Stimulated activated memory B cell treated with anti-CD40 and anti-IgM and Interleukin-4, amounts not matched to agents 10 μg/mL and 1 μg/mL and 100 μg/mL, for 72 hours (primary cell): ENCODE results near the gene DNM3.
"Not testable (repeated sequence)": the region's sequence is repeated elsewhere in the genome, so short reads cannot be mapped to it uniquely, and the experiment has no call there.

Source experiments
- ATAC-seq: fragments of 150-1000 bp; cut with Tn5 transposase; 2 replicates; pipeline ENCODE4 v1.10.0; 2021
- H3K27ac Mint-ChIP-seq: one replicate; pipeline ENCODE4 v1.8.0; 2022; ENCODE audit warnings: mild to moderate bottlenecking, mixed read lengths
- H3K27me3 Mint-ChIP-seq: one replicate; pipeline ENCODE4 v1.8.0; 2022; ENCODE audit warnings: mixed read lengths
- H3K36me3 Mint-ChIP-seq: one replicate; pipeline ENCODE4 v1.8.0; 2022; ENCODE audit warnings: mixed read lengths
- H3K4me1 Mint-ChIP-seq: one replicate; pipeline ENCODE4 v1.8.0; 2022; ENCODE audit warnings: mixed read lengths
- H3K4me3 Mint-ChIP-seq: one replicate; pipeline ENCODE4 v1.8.0; 2022; ENCODE audit warnings: mild to moderate bottlenecking, moderate library complexity, mixed read lengths
- H3K9me3 Mint-ChIP-seq: one replicate; pipeline ENCODE4 v1.8.0; 2022; ENCODE audit warnings: mixed read lengths

DNM3 gene

GRCh38 chr1:172024516-172024915, 183.2 kb downstream of the DNM3 start:
- peaks cover 22% of the 10 kb centered on the region for H3K27me3 Mint-ChIP-seq
- no peak for ATAC-seq
- no peaks in the 10 kb centered on the region for H3K9me3 Mint-ChIP-seq
- H3K4me1 Mint-ChIP-seq, result no peaks in the 10 kb centered on the region
- no peaks in the 10 kb centered on the region for H3K36me3 Mint-ChIP-seq
- no peak overlapping the region for H3K4me3 Mint-ChIP-seq
- no peak overlapping the region for H3K27ac Mint-ChIP-seq

GRCh38 chr1:172024944-172025738, 183.8 kb downstream of the DNM3 start:
- not testable (repeated sequence) for H3K4me3 Mint-ChIP-seq, H3K9me3 Mint-ChIP-seq, ATAC-seq, H3K4me1 Mint-ChIP-seq, H3K36me3 Mint-ChIP-seq, H3K27ac Mint-ChIP-seq
- H3K27me3 Mint-ChIP-seq, result peaks cover 16% of the 10 kb centered on the region

DNA sequence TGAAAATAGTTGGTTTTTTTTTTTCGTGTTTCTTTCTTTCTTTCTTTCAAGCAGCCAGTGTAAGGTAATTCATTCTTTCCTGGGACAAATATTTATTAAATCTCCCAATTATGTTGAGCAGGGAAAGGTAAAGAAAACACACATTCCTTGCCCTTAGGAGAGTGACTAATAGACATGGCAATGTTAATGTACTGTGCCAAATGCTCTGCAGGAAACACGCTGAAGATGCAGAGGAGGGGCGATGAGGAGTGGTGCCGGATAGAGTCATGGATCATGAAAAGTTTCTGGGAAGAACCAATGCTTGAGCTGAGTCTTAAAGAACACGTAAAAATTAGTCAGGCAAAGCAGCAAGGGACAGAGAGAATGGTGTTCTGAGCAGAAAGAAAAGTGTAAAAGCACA, 199.2 kb downstream of the DNM3 start:
- Mint-ChIP-seq H3K4me1 (no peaks in the 10 kb centered on the region), H3K9me3 (peaks cover 4% of the 10 kb centered on the region), H3K36me3 (peaks cover 23% of the 10 kb centered on the region), H3K4me3 (no peak overlapping the region), H3K27ac (no peak overlapping the region), H3K27me3 (no peaks in the 10 kb centered on the region)
- no peak for ATAC-seq

DNA sequence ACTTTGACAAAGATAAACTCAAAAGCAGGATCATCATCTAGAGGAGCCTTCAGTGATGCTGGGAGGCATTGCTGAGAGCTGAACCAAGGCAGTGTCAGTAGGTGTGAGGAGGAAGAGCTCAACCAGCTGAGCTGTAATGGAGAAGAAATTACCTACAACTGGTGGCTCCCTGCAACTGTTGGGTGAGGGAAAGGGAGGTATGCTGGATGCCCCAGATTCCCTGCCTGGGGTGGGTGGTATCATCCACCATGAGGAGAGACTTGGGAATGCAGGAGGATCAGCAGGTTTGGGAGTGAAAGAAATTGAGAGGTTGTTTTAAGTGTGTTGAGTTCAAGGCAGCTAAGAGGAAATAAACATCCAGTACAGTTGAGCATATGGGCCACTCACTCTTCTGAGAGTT, 199.8 kb downstream of the DNM3 start:
- no peaks in the 10 kb centered on the region for H3K27me3 Mint-ChIP-seq
- H3K27ac Mint-ChIP-seq, result no peak overlapping the region
- ATAC-seq, result no peak
- H3K4me1 Mint-ChIP-seq, result no peaks in the 10 kb centered on the region
- H3K9me3 Mint-ChIP-seq, result peaks cover 4% of the 10 kb centered on the region
- peaks cover 21% of the 10 kb centered on the region for H3K36me3 Mint-ChIP-seq
- no peak overlapping the region for H3K4me3 Mint-ChIP-seq

DNA sequence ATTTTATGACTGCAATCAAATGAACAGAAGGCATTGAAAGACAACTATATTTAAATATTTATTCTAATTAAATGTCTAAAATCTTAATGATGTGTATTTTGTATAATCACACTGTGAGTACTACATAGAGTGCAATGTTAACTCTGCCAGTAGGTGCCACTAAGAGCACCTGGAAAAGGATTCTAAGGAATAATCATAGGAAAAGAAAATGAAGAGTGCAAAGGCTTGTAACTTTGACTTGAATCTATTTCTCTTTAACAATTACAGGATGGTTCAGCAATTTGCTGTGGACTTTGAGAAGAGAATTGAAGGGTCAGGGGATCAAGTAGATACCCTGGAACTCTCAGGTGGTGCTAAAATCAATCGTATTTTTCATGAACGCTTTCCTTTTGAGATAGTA, 200.4 kb downstream of the DNM3 start:
- Mint-ChIP-seq H3K36me3 (peaks cover 21% of the 10 kb centered on the region), H3K4me3 (no peak overlapping the region), H3K4me1 (no peaks in the 10 kb centered on the region), H3K27ac (no peak overlapping the region), H3K9me3 (peaks cover 4% of the 10 kb centered on the region), H3K27me3 (no peaks in the 10 kb centered on the region)
- ATAC-seq, result no peak

DNA sequence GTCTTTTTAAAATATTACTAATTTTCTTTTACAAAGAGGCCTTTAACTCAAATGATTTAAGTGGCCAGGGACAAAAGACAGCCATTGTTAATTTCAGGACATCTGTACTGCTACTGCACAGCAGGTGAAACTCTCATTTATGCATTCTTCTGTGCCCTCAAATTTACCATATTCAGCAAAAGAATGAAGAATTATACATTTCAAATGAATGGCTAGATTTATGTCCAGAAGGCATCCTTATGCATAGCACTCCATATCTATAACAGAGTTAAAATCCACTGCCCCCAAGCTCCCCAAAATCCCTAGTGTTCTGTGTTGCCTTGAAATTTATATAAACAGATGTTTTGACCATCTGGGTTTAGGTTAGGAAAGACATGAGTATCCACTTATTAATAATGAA, 202.6 kb downstream of the DNM3 start:
- Mint-ChIP-seq H3K27me3 (no peaks in the 10 kb centered on the region), H3K4me3 (no peak overlapping the region), H3K4me1 (no peaks in the 10 kb centered on the region), H3K36me3 (peaks cover 20% of the 10 kb centered on the region), H3K9me3 (peaks cover 4% of the 10 kb centered on the region), H3K27ac (no peak overlapping the region)
- ATAC-seq, result no peak

GRCh38 chr1:172051898-172052297, 210.6 kb downstream of the DNM3 start:
- no peaks in the 10 kb centered on the region for H3K27me3 Mint-ChIP-seq
- H3K27ac Mint-ChIP-seq, result no peak overlapping the region
- no peak for ATAC-seq
- H3K9me3 Mint-ChIP-seq, result no peaks in the 10 kb centered on the region
- H3K4me1 Mint-ChIP-seq, result no peaks in the 10 kb centered on the region
- no peak overlapping the region for H3K4me3 Mint-ChIP-seq
- H3K36me3 Mint-ChIP-seq, result no peaks in the 10 kb centered on the region

- no peaks in the 10 kb centered on the region for H3K27me3 Mint-ChIP-seq
- no peak overlapping the region for H3K4me3 Mint-ChIP-seq
- no peaks in the 10 kb centered on the region for H3K4me1 Mint-ChIP-seq
- H3K9me3 Mint-ChIP-seq, result no peaks in the 10 kb centered on the region
- no peaks in the 10 kb centered on the region for H3K36me3 Mint-ChIP-seq
- H3K27ac Mint-ChIP-seq, result no peak overlapping the region
- no peak for ATAC-seq
Measured at GRCh38 chr1:172054172-172054571, 212.9 kb downstream of the DNM3 start.

DNA sequence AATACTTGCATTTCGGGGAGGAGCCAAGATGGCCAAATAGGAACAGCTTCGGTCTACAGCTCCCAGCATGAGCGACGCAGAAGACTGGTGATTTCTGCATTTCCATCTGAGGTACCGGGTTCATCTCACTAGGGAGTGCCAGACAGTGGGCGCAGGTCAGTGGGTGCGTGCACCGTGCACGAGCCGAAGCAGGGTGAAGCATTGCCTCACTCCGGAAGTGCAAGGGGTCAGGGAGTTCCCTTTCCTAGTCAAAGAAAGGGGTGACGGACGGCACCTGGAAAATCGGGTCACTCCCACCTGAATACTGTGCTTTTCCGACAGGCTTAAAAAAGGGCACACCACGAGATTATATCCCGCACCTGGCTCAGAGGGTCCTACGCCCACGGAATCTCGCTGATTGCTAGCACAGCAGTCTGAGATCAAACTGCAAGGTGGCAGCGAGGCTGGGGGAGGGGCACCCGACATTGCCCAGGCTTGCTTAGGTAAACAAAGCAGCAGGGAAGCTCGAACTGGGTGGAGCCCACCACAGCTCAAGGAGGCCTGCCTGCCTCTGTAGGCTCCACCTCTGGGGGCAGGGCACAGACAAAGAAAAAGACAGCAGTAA, 214.6 kb downstream of the DNM3 start:
- H3K27ac Mint-ChIP-seq, H3K36me3 Mint-ChIP-seq, ATAC-seq, H3K4me3 Mint-ChIP-seq, H3K9me3 Mint-ChIP-seq, H3K4me1 Mint-ChIP-seq, H3K27me3 Mint-ChIP-seq: not testable (repeated sequence)

DNA sequence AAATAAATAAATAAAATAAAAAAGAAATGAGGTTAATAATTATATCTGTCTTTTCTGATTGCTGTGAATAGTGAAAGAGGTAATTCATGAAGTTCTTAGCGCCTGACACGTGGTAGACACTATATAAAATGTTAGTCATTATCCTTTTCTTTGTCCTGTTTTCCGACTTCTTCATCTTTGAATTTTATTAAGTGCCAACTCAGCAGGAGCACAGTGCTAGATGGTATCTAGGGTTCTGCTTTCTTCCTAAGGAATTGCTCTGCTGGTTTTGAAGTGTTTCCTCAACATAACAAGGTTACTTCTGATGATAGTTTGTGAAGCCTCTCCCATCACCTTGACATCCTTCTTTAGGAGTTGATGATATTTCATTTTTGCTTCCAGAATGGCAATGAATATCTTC, 227.0 kb downstream of the DNM3 start:
- no peak overlapping the region for H3K27ac Mint-ChIP-seq
- no peaks in the 10 kb centered on the region for H3K36me3 Mint-ChIP-seq
- no peaks in the 10 kb centered on the region for H3K27me3 Mint-ChIP-seq
- no peaks in the 10 kb centered on the region for H3K9me3 Mint-ChIP-seq
- H3K4me1 Mint-ChIP-seq, result no peaks in the 10 kb centered on the region
- ATAC-seq, result no peak
- no peak overlapping the region for H3K4me3 Mint-ChIP-seq

DNA sequence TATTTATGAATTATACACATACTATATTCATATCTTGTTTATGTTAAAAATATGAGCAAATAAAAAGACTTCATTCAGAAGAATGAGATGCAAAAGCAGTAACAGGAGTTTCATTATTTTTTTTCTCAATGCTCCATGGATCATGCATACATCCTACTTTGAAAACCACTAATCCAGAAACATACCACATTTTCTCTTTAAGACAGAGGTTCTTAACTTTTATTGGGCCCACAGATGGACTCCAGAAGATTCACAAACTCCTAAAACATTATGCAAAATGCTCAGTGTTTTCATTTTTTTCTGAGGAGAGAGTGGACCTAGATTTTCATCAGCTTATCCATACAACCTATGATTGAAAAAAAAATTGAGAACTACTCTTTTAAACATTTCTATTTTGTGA, 227.8 kb downstream of the DNM3 start:
- no peaks in the 10 kb centered on the region for H3K4me1 Mint-ChIP-seq
- no peaks in the 10 kb centered on the region for H3K9me3 Mint-ChIP-seq
- no peaks in the 10 kb centered on the region for H3K27me3 Mint-ChIP-seq
- H3K27ac Mint-ChIP-seq, result no peak overlapping the region
- ATAC-seq, result no peak
- H3K36me3 Mint-ChIP-seq, result no peaks in the 10 kb centered on the region
- no peak overlapping the region for H3K4me3 Mint-ChIP-seq

DNA sequence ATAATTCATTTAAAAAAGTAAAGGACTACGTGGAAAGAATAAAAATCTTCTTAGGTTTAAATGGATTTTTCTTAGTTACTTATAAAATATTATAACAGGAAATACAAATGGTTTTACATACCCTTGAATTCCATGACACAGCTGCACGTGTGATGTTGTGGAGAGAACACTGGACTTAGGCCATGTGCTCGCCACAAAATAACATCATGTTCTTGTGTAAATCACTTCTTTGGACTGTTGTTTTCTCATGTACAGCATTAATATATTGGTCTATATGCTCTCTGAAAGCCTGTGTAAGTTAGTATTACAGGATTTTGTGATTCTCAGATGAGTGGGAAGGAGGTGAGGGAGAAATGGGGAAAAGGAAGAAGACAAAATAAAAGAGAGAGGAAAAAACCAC, 228.2 kb downstream of the DNM3 start:
- no peak for ATAC-seq
- Mint-ChIP-seq H3K4me1 (no peaks in the 10 kb centered on the region), H3K27ac (no peak overlapping the region), H3K9me3 (no peaks in the 10 kb centered on the region), H3K4me3 (no peak overlapping the region), H3K36me3 (no peaks in the 10 kb centered on the region), H3K27me3 (no peaks in the 10 kb centered on the region)

DNA sequence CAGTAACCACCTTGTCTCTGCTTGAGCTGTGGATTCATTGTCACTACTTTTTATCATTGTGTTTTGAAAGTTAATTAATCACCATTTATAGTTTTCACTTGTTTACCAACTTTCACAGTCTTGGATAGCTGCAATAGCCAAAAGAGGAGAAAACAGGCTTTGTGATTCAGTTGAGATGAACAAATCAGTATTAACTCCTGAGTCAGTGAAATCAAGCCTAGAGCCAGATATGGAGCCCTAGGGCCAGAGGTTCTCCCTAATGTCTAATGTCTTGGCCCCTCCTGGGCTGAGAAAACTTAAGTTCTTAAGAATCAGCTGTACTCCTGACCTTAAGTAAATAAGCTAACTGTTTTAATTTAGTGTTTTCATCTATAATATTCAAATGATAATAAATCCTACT, 228.8 kb downstream of the DNM3 start:
- no peak for ATAC-seq

GRCh38 chr1:172071746-172072145, 230.4 kb downstream of the DNM3 start:
- H3K9me3 Mint-ChIP-seq, result peaks cover 2% of the 10 kb centered on the region
- no peaks in the 10 kb centered on the region for H3K36me3 Mint-ChIP-seq
- H3K4me1 Mint-ChIP-seq, result no peaks in the 10 kb centered on the region
- H3K4me3 Mint-ChIP-seq, result no peak overlapping the region
- H3K27me3 Mint-ChIP-seq, result no peaks in the 10 kb centered on the region
- no peak for ATAC-seq
- no peak overlapping the region for H3K27ac Mint-ChIP-seq

More for the DNA sequence above, 228.8 kb downstream of the DNM3 start:
- H3K4me1 Mint-ChIP-seq, result no peaks in the 10 kb centered on the region
- H3K27ac Mint-ChIP-seq, result no peak overlapping the region
- H3K27me3 Mint-ChIP-seq, result no peaks in the 10 kb centered on the region
- peaks cover 2% of the 10 kb centered on the region for H3K9me3 Mint-ChIP-seq
- H3K36me3 Mint-ChIP-seq, result no peaks in the 10 kb centered on the region
- H3K4me3 Mint-ChIP-seq, result no peak overlapping the region

DNA sequence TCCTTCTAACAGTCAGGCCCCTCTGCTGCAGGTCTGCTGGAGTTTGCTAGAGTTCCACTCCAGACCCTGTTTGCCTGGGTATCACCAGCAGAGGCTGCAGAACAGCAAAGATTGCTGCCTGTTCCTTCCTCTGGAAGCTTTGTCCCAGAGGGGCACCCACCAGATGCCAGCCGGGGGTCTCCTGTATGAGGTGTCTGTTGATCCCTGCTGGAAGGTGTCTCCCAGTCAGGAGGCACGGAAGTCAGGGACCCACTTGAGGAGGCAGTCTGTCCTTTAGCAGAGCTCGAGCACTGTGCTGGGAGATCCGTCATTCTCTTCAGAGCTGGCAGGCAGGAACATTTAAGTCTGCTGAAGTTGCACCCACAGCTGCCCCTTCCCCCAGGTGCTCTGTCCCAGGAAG, 238.6 kb downstream of the DNM3 start:
- not testable (repeated sequence) for H3K4me3 Mint-ChIP-seq, H3K27me3 Mint-ChIP-seq, H3K4me1 Mint-ChIP-seq, H3K27ac Mint-ChIP-seq, H3K36me3 Mint-ChIP-seq, H3K9me3 Mint-ChIP-seq, ATAC-seq

GRCh38 chr1:172083191-172083590, 241.9 kb downstream of the DNM3 start:
- H3K27me3 Mint-ChIP-seq, result no peaks in the 10 kb centered on the region
- H3K27ac Mint-ChIP-seq, result no peak overlapping the region
- H3K4me1 Mint-ChIP-seq, result no peaks in the 10 kb centered on the region
- no peak for ATAC-seq
- H3K36me3 Mint-ChIP-seq, result peaks cover 6% of the 10 kb centered on the region
- no peak overlapping the region for H3K4me3 Mint-ChIP-seq
- H3K9me3 Mint-ChIP-seq, result no peaks in the 10 kb centered on the region
